GM18520 (cell line): Measurements from ENCODE around the gene GABRR2.
"Not testable (repeated sequence)": the region's sequence is repeated elsewhere in the genome, so short reads cannot be mapped to it uniquely, and the experiment has no call there.

Experiments used
- ATAC-seq: cut with Tn5 transposase; IDR thresholded peaks from one replicate; pipeline ENCODE4 v1.9.1; 2021; ENCODE audit not compliant: unreplicated experiment

GABRR2 gene

GRCh38 chr6:89295981-89296380 is 19.1 kb downstream of the GABRR2 start:
- no peak for ATAC-seq

- not testable (repeated sequence) for ATAC-seq
Measured at GRCh38 chr6:89295116-89295515, 20.0 kb downstream of the GABRR2 start.

GRCh38 chr6:89291256-89291819 is 23.8 kb downstream of the GABRR2 start:
- ATAC-seq: no peak

DNA sequence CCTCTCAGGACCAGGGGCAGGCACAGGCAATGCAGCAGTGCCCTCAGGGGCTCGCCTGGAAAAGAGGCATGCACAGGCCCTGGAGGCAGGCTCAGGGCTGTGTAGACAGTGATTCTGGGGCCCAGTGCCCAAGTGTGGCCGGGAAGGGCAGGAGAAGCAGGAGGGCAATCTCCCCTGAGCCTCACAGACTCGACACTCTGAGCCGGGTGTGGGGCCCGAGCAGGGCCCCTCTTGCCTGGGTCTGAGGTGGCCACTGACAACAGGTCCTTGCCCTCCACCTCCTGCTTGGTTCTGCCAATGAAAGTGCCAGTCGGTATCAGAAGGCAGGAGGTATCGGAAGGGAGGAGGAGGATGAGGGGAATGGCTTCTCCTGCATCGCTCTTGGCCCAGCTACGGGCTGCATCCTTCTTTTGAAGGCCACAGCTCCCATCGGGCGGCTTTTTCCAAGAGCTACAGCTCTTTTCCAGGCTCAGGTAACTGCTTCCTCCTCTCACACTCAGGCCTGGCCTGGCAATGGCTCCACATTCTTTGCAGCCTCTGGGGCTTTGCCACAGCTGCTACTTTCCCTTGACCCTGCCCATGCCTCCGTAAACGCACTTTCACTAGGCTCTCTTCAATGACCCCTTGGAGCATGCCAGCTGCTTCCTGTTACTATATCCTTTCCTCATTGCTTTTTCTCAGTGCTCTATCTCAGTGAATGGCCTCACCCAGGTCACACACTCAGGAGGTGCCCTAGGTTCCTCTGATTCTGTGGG is 24.5 kb downstream of the GABRR2 start:
- no peak for ATAC-seq

DNA sequence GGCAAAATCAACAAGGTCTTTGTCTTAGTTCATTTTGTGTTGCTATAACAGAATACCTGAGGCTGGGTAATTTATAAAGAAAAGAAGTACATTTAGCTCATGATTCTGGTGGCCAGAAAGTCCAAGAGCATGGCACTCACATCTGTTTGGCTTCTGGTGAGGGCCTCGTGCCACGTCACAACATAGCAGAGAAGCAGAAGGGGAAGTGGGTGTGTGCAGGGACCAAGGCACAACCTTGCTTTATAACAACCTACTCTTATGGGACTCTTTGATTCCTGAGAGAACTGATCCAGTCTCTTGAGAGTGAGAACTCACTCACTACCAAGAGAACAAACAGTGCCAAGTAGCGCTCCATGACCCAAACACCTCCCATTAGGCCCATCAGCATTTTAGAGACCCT is 25.4 kb downstream of the GABRR2 start:
- no peak for ATAC-seq

DNA sequence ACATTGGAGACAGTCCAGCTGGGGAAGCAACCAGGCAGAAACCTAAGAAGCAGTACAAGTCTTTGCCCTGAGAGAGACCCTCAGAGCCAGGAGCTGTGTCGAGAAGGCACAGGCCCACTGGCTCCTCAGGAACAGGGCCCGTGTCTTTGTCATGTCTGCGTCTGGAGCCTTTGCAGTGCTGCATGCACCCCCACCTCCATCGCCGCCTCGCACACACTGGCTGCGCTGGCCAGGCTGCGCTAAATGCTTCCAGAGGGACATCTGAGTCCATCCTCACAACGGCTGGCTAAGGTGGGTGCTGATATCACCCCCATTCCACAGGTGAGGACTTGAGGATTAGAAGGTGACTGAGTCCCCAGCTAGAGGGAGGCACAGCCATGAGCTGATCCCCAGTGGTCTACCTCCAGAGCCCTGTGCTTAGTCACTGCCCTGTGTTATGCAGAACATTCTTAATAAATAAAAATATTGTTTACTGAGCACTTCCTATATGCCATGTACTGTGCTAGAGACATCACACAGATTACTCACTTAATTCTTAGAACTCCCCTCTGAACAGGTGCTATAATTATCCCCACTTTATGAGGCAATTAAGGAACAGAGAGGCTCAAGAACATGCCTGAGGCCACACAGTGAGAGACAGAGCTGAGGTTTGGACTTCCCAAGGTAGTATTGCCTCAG is 27.6 kb downstream of the GABRR2 start:
- ATAC-seq: no peak

- no peak for ATAC-seq
Measured at GRCh38 chr6:89286516-89286915, 28.6 kb downstream of the GABRR2 start.

GRCh38 chr6:89284963-89285735 is 29.9 kb downstream of the GABRR2 start:
- ATAC-seq: no peak

DNA sequence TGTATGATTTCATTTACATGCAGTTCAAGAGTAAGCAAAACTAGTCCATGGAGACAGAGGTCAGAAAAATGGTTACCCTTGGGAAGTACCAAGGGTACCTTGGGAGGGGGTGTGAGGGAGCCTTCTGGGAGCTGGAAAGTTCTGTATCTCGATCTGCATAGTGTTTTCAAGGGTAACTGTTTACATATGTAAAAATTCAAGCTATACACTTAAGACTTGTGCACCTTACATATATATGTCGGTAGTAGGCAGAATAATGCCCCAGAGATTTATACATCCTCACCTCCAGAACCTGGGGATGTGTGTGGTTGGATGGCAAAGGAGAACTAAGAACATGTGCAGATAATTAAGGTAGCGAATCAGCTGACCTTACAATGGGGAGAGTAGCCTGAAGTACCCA is 31.0 kb downstream of the GABRR2 start:
- ATAC-seq: no peak

GRCh38 chr6:89282749-89283148 is 32.4 kb downstream of the GABRR2 start:
- ATAC-seq: no peak

GRCh38 chr6:89281779-89282246 is 33.3 kb downstream of the GABRR2 start:
- peak; percentile 91 for ATAC-seq

- ATAC-seq: no peak
Measured at GRCh38 chr6:89278956-89279355, 36.1 kb downstream of the GABRR2 start.

DNA sequence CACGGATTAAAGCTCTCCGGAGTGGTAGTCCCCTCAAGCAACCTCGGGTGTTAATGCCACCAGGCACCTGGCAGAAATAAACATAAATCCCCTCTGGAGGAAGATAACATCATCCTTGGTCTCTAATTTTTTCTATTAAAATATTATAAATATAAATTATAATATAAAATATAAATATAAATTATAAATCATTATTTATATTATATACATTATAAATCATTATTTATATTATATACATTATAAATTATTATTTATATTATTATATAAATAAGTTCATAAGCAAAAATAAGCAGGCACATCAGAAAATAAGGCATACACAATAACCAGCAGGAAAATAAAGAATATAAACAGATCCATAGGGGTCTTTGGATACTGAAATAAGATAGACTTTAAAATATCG is 39.2 kb downstream of the GABRR2 start:
- no peak for ATAC-seq

DNA sequence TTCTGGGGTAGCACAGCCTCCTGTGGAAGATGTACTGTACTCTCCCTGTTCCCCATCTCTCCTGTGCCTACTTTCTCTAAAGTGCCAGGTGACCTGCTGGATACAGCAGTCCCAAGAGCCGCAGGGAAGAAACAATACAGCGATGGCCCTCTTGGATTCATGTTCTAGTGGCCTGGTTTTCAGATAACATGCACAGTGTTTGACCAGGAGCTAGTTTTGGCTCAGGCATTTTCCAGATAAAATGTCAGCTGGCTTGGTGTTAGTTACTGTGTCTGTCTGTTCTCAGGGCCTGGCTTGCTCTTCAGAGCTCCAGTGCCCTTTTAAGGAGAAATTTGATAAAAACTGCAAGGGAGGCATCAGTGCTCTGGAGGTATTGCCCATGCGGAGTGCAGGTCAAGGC is 41.3 kb downstream of the GABRR2 start:
- ATAC-seq: no peak

GRCh38 chr6:89272596-89272995 is 42.5 kb downstream of the GABRR2 start:
- ATAC-seq: no peak

- no peak for ATAC-seq
Measured at GRCh38 chr6:89270951-89271721, 44.0 kb downstream of the GABRR2 start.

- ATAC-seq: no peak
Measured at GRCh38 chr6:89269981-89270380, 45.1 kb downstream of the GABRR2 start.

GRCh38 chr6:89269252-89269651 is 45.8 kb downstream of the GABRR2 start:
- ATAC-seq: no peak

DNA sequence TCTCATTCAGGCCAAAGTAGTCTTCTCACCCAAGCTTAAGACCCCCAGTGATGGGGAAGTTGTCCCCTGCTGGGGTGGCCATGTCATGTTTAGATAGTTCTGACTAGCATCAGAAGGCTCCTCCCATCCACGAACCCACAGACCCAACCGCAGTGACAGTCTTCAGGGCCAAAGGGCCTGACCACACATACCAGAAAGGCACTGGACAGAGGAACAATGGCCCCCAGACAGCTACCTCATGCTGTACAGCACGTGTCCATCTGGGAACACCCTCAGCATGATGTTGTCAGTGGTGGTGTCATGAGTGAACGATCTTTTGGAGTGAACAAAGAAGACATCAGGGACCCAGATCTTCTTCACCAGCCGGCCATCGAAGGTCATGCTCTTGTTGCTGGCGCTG is 46.3 kb downstream of the GABRR2 start:
- ATAC-seq: no peak

DNA sequence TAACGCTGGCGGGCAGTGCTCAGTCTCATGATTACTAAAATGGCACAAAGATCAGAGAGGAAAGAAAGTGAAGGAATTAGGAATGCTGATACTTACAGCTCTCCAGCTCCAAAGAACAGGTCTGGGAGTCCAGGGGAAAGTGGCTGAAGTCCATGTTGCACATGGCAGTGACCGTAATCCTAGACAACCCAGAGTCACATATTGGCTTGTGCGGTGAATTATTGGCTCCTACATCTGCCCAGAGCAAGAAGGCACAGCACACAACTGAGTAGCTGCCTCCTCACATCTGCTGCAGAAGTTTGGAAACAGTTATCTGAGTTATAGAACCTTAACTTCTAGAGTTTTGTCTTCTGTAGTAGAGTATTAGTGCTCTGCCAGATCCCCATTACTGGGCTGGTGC is 47.2 kb downstream of the GABRR2 start:
- ATAC-seq: no peak

DNA sequence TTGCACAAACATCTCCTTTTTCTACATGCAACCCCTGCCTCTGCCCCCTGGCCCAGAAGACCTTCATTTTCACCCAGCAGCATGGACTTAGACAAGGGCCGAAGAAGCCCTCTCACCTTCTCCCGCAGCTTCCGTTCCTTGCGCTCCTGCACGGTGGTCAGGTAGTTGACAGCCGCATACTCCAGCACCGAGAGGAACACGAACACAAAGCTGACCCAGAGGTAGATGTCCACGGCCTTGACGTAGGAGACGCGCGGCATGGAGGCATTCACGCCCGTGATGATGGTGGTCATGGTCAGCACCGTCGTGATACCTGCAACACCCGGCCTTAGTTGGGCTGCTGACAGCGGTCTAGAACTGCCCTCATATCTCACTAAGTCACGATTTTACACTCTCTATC is 50.8 kb downstream of the GABRR2 start:
- no peak for ATAC-seq
